Mucosa of rectum (tissue), 2 donors: ENCODE results near the gene WNT7A.

ENCODE experiments used
- H3K27ac ChIP-seq, 2 donors: one replicate each; pipeline ENCODE4 v1.7.0; 2013; ENCODE audit warnings: inconsistent platforms in 2 of 2, low read depth in 2 of 2, low read length in 2 of 2
- H3K27me3 ChIP-seq, 2 donors: one replicate each; pipeline ENCODE4 v1.7.0; 2013; ENCODE audit warnings: low read length in 2 of 2; ENCODE audit not compliant: control insufficient read depth in 2 of 2, insufficient read depth in 2 of 2
- H3K36me3 ChIP-seq, 2 donors: one replicate each; pipeline ENCODE4 v1.7.0; 2013; ENCODE audit warnings: low read length in 2 of 2; ENCODE audit not compliant: control insufficient read depth in 2 of 2, insufficient read depth in 2 of 2
- H3K4me1 ChIP-seq, 2 donors: one replicate each; pipeline ENCODE4 v1.7.0; 2013; ENCODE audit warnings: low read length in 2 of 2, mild to moderate bottlenecking in 1 of 2; ENCODE audit not compliant: control insufficient read depth in 2 of 2, insufficient read depth in 2 of 2
- H3K4me3 ChIP-seq, 2 donors: one replicate each; pipeline ENCODE4 v1.7.0; 2013; ENCODE audit warnings: low read length in 2 of 2
- H3K9ac ChIP-seq, 2 donors: one replicate each; pipeline ENCODE4 v1.7.0; 2013; ENCODE audit warnings: low read length in 2 of 2, low read depth in 1 of 2, mild to moderate bottlenecking in 1 of 2
- H3K9me3 ChIP-seq, 2 donors: one replicate each; pipeline ENCODE4 v1.7.0; 2013; ENCODE audit warnings: low read length in 2 of 2; ENCODE audit not compliant: control insufficient read depth in 2 of 2
- donor health status: healthy.
- donor health status: Normal muscosa, but diverticular disease.

Gene WNT7A

GRCh38 chr3:13894807-13895154 is 14.9 kb upstream of the WNT7A start:
- Histone ChIP-seq H3K27ac (no peak overlapping the region), H3K9ac (peak overlapping the region; percentile 43 to 82), H3K4me3 (peak overlapping the region; percentile 65 to 73), H3K36me3 (no peaks in the 10 kb centered on the region), H3K9me3 (peaks cover 0 to 1% of the 10 kb centered on the region in 2 donors), H3K4me1 (peaks cover 8 to 9% of the 10 kb centered on the region in 2 donors), H3K27me3 (peaks cover 0 to 2% of the 10 kb centered on the region in 2 donors)

- Histone ChIP-seq H3K9ac (no peak overlapping the region), H3K27ac (no peak overlapping the region), H3K9me3 (no peaks in the 10 kb centered on the region), H3K4me1 (peaks cover 8 to 9% of the 10 kb centered on the region in 2 donors), H3K36me3 (no peaks in the 10 kb centered on the region), H3K4me3 (no peak overlapping the region), H3K27me3 (peaks cover 0 to 2% of the 10 kb centered on the region in 2 donors)
These were observed 14.4 kb upstream of the WNT7A start for GRCh38 chr3:13894096-13894806.

GRCh38 chr3:13892304-13892703 is 12.4 kb upstream of the WNT7A start:
- H3K27me3 ChIP-seq, result peaks cover 2 to 4% of the 10 kb centered on the region in 2 donors
- H3K27ac ChIP-seq, result no peak overlapping the region
- peaks cover 8 to 9% of the 10 kb centered on the region in 2 donors for H3K4me1 ChIP-seq
- no peaks in the 10 kb centered on the region for H3K9me3 ChIP-seq
- no peak overlapping the region for H3K4me3 ChIP-seq
- H3K9ac ChIP-seq, result no peak overlapping the region
- H3K36me3 ChIP-seq, result no peaks in the 10 kb centered on the region

- no peak overlapping the region for H3K9ac ChIP-seq
- H3K4me1 ChIP-seq, result peaks cover 8 to 9% of the 10 kb centered on the region in 2 donors
- H3K27ac ChIP-seq, result no peak overlapping the region
- H3K4me3 ChIP-seq, result no peak overlapping the region
- H3K27me3 ChIP-seq, result peaks cover 2 to 4% of the 10 kb centered on the region in 2 donors
- no peaks in the 10 kb centered on the region for H3K36me3 ChIP-seq
- H3K9me3 ChIP-seq, result no peaks in the 10 kb centered on the region
These were observed 11.7 kb upstream of the WNT7A start for GRCh38 chr3:13891492-13892073.

GRCh38 chr3:13891017-13891392 is 11.1 kb upstream of the WNT7A start:
- H3K36me3 ChIP-seq, result no peaks in the 10 kb centered on the region
- no peak overlapping the region for H3K27ac ChIP-seq
- H3K9me3 ChIP-seq, result no peaks in the 10 kb centered on the region

GRCh38 chr3:13890377-13891016 is 10.6 kb upstream of the WNT7A start:
- H3K36me3 ChIP-seq, result no peaks in the 10 kb centered on the region
- H3K27me3 ChIP-seq, result peaks cover 3 to 4% of the 10 kb centered on the region in 2 donors
- no peaks in the 10 kb centered on the region for H3K9me3 ChIP-seq
- H3K4me3 ChIP-seq, result no peak overlapping the region
- no peak overlapping the region for H3K9ac ChIP-seq
- H3K27ac ChIP-seq, result no peak overlapping the region
- H3K4me1 ChIP-seq, result peaks cover 0 to 2% of the 10 kb centered on the region in 2 donors

More at GRCh38 chr3:13891017-13891392, 11.1 kb upstream of the WNT7A start:
- Histone ChIP-seq H3K4me1 (peaks cover 2 to 3% of the 10 kb centered on the region in 2 donors), H3K9ac (no peak overlapping the region), H3K4me3 (no peak overlapping the region), H3K27me3 (peaks cover 2 to 4% of the 10 kb centered on the region in 2 donors)

- Histone ChIP-seq H3K36me3 (no peaks in the 10 kb centered on the region), H3K27ac (no peak overlapping the region), H3K27me3 (peaks cover 5 to 10% of the 10 kb centered on the region in 2 donors), H3K9me3 (no peaks in the 10 kb centered on the region), H3K9ac (no peak overlapping the region), H3K4me1 (no peaks in the 10 kb centered on the region), H3K4me3 (no peak overlapping the region)
These were observed 8.7 kb upstream of the WNT7A start for GRCh38 chr3:13888576-13888975.

GRCh38 chr3:13887495-13888300 is 7.8 kb upstream of the WNT7A start:
- Histone ChIP-seq H3K9ac (no peak overlapping the region), H3K4me1 (no peaks in the 10 kb centered on the region), H3K9me3 (no peaks in the 10 kb centered on the region), H3K27me3 (peaks cover 5 to 16% of the 10 kb centered on the region in 2 donors), H3K4me3 (no peak overlapping the region), H3K36me3 (no peaks in the 10 kb centered on the region), H3K27ac (no peak overlapping the region)

- H3K4me3 ChIP-seq, result no peak overlapping the region
- peaks cover 12 to 27% of the 10 kb centered on the region in 2 donors for H3K27me3 ChIP-seq
- H3K36me3 ChIP-seq, result no peaks in the 10 kb centered on the region
- H3K9ac ChIP-seq, result no peak overlapping the region
- H3K27ac ChIP-seq, result no peak overlapping the region
- no peaks in the 10 kb centered on the region for H3K9me3 ChIP-seq
- H3K4me1 ChIP-seq, result no peaks in the 10 kb centered on the region
These were observed 6.8 kb upstream of the WNT7A start for GRCh38 chr3:13886593-13887129.
